Body of pancreas (tissue), 4 donors: ENCODE measurements around the gene DNER. TPM values are rescaled to one million over a fixed set of nuclear protein-coding genes. Genes with fewer than 3 reads are reported as not detected.

Experiments
- ATAC-seq: fragments of 150-250 bp; one replicate; pipeline ENCODE4 v1.9.1; 2016
- DNase-seq, 4 donors: peaks; one replicate each; pipeline ENCODE4 v3.0.0-alpha.2; 2019
- H3K27ac ChIP-seq, 4 donors: fragments of 200-600 bp; sonication (generic); 1 replicate in 3 of 4; 2 replicates in 1 of 4; pipeline versions ENCODE4 v1.5.1 to v1.6.1; 2016 to 2019; ENCODE audit warnings: mild to moderate bottlenecking in 1 of 4, mixed read lengths in 1 of 4, moderate library complexity in 1 of 4
- H3K27me3 ChIP-seq, 2 donors: fragments of 200-600 bp; sonication (generic); one replicate each; pipeline ENCODE4 v1.6.0; 2016; ENCODE audit warnings: mild to moderate bottlenecking in 1 of 2
- H3K36me3 ChIP-seq, 2 donors: fragments of 200-600 bp; sonication (generic); replicated peaks in 1 of 2; 2 replicates each; pipeline ENCODE4 v1.5.1; 2016; ENCODE audit warnings: low read depth in 2 of 2; ENCODE audit not compliant: insufficient read depth in 1 of 2
- H3K4me1 ChIP-seq: fragments of 200-600 bp; sonication (generic); one replicate; pipeline ENCODE4 v1.6.0; 2016
- H3K4me3 ChIP-seq, 2 donors: fragments of 200-600 bp; sonication (generic); 1 replicate in 1 of 2; 2 replicates in 1 of 2; pipeline ENCODE4 v1.5.1; 2016 to 2019
- H3K9me3 ChIP-seq, 3 donors: fragments of 200-600 bp; sonication (generic); 1 replicate in 2 of 3; 2 replicates in 1 of 3; pipeline ENCODE4 v1.5.1; 2016
- CTCF ChIP-seq, 7 experiments: fragments of 450-650 bp in 4 of 7; fragments of 200-600 bp in 3 of 7; sonication (generic) in 3 of 7; IDR thresholded peaks; one replicate each; pipeline ENCODE4 v1.5.1; 2016 to 2019; ENCODE audit warnings: antibody characterized with exemption in 7 of 7
- POLR2A ChIP-seq, 3 donors: fragments of 450-650 bp; IDR thresholded peaks; one replicate each; pipeline ENCODE4 v1.6.1; 2016; ENCODE audit warnings: antibody characterized with exemption in 3 of 3, mild to moderate bottlenecking in 2 of 3
- WGBS, 2 donors: methylation state at CpG; one replicate each; pipeline ENCODE4 v1.1.5; 2017; 5-methylcytosine and 5-hydroxymethylcytosine counted together
- intact Hi-C: fragments of 100-400 bp; cut with DNase I; formaldehyde crosslinking; loops from one replicate; pipeline ENCODE4 v1.15.1; 2023
- total RNA-seq, 2 donors: library from RNA; depleted of rRNA; stranded (reverse); fragments of >200 nt; gene quantifications; one replicate each; pipeline ENCODE4 v1.1.0, GENCODE V29; 2016

Gene DNER
- total RNA-seq, 2 donors from 2014 or later = 0.78 to 1.3 TPM

DNA sequence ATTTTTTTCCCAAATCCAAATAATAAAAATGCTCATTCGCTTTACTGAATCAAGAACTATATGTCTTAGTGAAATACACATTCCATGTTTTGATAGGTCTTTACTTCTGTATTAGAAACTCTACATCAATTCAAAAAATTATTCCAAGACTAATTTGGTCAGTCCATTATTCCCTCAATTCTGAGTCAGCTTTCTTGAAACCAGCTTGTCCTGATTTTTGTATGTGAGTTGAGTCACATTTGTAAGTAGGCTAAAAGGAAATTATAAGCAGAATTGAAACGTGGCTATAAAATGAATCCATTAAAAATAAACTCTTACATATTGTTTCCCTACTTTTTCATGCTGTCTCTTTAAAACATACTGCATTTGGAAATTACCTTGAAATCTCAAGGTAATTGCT lies 113.0 kb downstream of the DNER start:
- no peaks in the 10 kb centered on the region for H3K9me3 ChIP-seq
- H3K36me3 ChIP-seq = no peaks in the 10 kb centered on the region
- no peaks in the 10 kb centered on the region for H3K27me3 ChIP-seq
- H3K4me3 ChIP-seq = no peak overlapping the region
- no peak for TF ChIP-seq POLR2A (IDR thresholded peaks at IDR 0.05)
- no peak for TF ChIP-seq CTCF (IDR thresholded peaks at IDR 0.05)
- no peak overlapping the region for H3K27ac ChIP-seq
- intact Hi-C loops = no loop called here
- no peak for DNase-seq
- H3K4me1 ChIP-seq = no peaks in the 10 kb centered on the region
- ATAC-seq = no peak
- WGBS, 2 donors = 63% methylated on average over 2 of the region's 2 CpGs

GRCh38 chr2:229598227-229598626 lies 116.1 kb downstream of the DNER start:
- H3K9me3 ChIP-seq = no peaks in the 10 kb centered on the region
- intact Hi-C loops = no loop called here
- no peak for ATAC-seq
- no peaks in the 10 kb centered on the region for H3K36me3 ChIP-seq
- no peak overlapping the region for H3K27ac ChIP-seq
- 52 to 58% methylated on average over 3 of the region's 3 CpGs for WGBS, 2 donors
- no peak overlapping the region for H3K4me3 ChIP-seq
- DNase-seq = no peak
- TF ChIP-seq CTCF (IDR thresholded peaks at IDR 0.05) (no peak), POLR2A (IDR thresholded peaks at IDR 0.05) (no peak)
- no peaks in the 10 kb centered on the region for H3K4me1 ChIP-seq
- no peaks in the 10 kb centered on the region for H3K27me3 ChIP-seq

GRCh38 chr2:229596796-229597195 lies 117.6 kb downstream of the DNER start:
- H3K4me3 ChIP-seq = no peak overlapping the region
- intact Hi-C loops = no loop called here
- H3K4me1 ChIP-seq = no peaks in the 10 kb centered on the region
- WGBS, 2 donors = 50 to 69% methylated on average over 5 to 7 of the region's 7 CpGs
- no peak overlapping the region for H3K27ac ChIP-seq
- no peak for TF ChIP-seq POLR2A (IDR thresholded peaks at IDR 0.05)
- no peak for TF ChIP-seq CTCF (IDR thresholded peaks at IDR 0.05)
- DNase-seq = no peak
- no peak for ATAC-seq
- H3K9me3 ChIP-seq = no peaks in the 10 kb centered on the region
- H3K36me3 ChIP-seq = no peaks in the 10 kb centered on the region
- H3K27me3 ChIP-seq = no peaks in the 10 kb centered on the region

GRCh38 chr2:229591611-229592010 lies 122.7 kb downstream of the DNER start:
- ATAC-seq = no peak
- Histone ChIP-seq H3K36me3 (no peaks in the 10 kb centered on the region), H3K27ac (no peak overlapping the region), H3K27me3 (no peaks in the 10 kb centered on the region), H3K4me1 (no peaks in the 10 kb centered on the region), H3K9me3 (no peaks in the 10 kb centered on the region), H3K4me3 (no peak overlapping the region)
- WGBS, 2 donors = 57 to 64% methylated on average over 9 of the region's 9 CpGs
- no peak for TF ChIP-seq POLR2A (IDR thresholded peaks at IDR 0.05)
- TF ChIP-seq CTCF (IDR thresholded peaks at IDR 0.05) = no peak
- intact Hi-C loops = no loop called here
- DNase-seq = peak in 1 of 4 donors; percentile 23
